ENCODE results near the gene EXOC4.
A peak's percentile ranks its signal among the peaks of the same experiment; 100 is the strongest.

Gene EXOC4

DNA sequence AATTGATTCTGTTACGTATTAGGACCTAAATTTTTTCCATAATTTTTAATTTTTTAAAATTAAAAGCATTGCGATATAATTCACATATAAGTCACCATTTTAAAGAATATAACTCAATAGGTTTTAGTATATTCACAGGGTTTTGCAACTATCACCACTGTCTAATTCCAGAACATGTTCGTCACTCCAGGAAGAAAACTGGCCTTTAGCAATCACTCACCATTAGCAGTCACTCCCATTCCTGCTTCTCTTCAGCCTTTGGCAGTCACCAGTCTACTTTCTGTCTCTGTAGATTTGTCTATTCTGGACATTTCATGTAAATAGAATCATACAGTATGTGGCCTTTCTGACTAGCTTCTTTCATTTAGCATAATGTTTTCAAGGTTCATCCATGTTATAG is 176.5 kb downstream of the EXOC4 start:
- DNase-seq (ENCODE audit: low spot score), result no peak

DNA sequence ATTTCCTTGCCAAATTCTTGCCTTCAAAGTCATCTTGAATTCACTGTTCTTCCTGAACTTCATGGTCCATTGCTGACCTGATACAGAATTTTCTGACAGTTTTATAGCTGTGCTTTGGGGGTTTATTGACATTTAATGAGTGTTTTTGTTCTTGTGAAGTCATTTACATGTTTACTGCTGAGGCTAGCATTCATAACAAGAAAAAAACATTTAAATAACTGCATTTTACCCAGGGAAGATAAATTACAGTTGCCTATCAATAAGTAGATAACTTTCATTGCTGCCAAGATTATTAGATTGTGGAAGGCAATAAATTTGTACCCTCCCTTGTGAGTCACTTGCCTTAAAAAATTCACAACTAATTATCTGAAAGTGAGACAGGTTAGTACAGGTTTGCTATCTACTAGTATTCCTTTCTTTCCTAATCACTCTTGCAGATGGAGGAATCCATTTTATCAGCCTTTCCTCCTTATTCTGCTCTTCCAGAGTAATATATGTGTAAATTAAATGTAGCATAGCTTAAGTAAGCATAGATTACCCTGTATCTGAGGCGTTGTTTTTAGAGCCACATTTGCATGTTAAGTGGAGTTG is 178.4 kb downstream of the EXOC4 start:
- no peak for DNase-seq (ENCODE audit: low spot score)

DNA sequence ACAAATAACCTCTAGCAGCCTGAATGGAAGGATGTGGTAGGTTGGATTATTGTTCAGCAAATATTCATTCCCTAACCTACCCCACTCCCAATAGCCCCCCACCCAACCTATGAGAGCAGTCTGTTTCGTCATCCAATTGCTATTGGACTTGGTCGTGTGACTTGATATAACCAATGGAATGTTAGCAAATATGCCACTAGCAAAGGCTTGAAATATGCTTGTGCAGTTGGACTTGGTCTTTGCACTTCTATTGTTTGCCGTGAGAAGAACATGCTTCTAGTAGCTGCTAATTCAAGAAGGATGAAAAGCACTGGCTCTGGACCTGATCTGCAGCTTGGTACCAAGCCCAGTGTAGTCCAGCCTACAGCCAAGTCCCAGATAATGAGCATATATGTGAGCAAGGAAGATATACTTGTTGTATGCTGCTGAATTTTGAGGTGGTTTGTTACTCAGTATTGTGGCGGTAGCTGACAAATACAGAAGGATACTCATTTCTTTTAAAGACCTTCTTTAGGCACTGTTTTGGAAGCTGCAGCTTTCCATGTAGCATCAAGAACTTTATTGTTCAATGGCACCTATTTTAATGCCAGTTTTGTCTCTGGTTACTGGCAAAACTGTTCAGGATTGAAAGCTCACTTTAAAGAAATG is 180.4 kb downstream of the EXOC4 start:
- no peak for DNase-seq (ENCODE audit: low spot score)

DNA sequence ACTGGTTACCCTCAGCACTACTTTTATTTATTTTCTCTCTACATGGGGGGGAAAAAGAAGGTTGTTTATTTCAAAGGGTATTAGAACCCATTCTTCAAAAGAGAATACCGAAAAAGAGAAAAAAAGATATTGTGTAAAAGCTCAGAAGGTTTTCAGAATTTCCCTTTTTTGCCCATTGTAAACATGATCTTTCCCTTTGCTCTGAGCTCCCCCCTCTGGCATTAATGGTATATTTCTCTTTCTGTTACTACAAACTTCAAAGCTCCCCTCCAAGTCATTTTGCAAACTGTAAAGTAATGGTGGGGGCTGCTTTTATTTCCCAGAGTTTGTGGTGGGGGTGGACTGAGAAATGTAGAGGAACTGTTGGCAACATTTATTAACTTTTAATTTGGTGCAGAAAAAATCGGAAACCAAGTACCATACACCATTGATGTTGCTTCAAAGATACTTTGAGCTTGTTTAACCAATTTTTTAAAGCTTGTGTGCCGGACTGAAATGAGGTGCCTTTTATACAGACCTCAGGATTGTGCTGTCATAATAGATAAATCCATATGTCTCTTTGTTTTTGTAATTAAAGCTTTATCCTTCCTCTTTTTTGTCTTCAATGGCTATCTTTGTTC is 181.5 kb downstream of the EXOC4 start:
- DNase-seq (ENCODE audit: low spot score), result peak; percentile 38

DNA sequence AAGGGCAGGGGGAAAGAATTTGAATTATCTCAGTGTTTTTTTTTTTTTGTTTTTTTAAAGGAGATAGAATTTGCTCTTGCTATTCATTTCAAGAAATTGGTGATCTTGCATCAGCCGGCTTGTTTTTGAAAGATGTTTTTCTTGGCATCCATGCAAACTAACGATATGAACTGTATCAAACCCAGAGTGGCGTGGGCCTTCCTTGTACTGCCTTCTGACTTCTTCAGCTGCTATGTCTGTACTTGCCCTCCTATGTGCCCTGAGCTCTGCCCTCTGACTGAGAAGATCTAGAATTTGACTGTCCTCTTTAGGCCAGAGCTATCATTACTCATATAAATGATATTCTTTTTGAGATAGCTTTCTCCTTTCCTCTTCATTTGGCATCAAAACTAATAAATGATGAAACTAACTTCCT is 183.1 kb downstream of the EXOC4 start:
- DNase-seq (ENCODE audit: low spot score), result no peak

DNA sequence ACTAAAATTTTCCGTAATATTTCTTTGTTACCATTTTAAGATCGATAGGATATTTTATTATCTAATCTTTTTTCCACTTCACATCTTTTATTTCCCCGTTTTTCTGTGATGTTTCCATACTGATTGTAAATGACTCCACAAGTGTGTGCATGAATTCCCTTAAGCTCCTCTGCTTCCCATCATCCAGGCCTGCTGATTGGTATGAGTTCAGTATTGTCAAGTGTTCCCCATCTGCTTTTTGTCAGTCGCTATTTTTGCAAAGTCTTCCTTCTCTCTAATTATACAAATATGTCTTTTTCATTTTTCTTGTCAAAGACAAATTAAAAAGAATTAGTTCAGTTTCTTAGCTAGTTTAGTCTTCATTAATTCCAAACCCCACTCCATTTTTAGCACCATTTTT is 184.7 kb downstream of the EXOC4 start:
- no peak for DNase-seq (ENCODE audit: low spot score)

DNA sequence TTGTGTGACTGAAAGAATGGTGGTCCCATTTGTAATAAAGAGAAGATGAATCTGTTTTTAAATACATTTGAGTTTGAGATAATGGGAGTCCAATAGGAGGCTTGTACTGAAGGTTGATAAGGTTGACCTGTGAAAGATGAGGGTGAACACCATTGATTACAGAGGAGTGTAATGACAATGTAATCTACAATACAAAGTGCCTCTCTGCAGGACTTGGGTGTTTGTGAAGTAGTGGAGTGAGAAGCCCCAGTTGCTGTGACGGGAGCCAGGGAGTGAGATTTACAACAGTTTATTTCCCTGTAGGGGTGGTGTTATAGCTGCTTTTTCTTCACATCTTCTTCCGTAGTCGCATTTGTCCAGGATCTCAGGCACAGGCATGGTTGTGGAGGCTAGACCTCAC is 189.9 kb downstream of the EXOC4 start:
- DNase-seq (ENCODE audit: low spot score), result no peak

DNA sequence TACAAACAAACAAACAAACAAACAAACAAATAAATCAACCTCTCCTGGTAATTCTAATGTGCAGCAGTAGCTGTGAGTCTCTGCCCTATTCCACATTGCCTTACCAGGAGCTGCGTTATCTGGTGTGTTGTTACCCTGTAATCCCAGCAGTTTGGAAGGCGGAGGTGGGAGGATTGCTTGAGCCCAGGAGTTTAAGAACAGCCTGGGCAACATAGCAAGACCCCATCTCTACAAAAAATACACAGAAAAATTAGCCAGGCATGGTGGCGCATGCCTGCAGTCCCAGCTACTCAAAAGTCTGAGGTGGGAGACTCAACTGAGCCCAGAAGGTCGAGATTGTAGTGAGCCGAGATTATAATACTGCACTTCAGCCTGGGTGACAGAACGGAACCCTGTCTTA is 192.7 kb downstream of the EXOC4 start:
- no peak for DNase-seq (ENCODE audit: low spot score)

DNA sequence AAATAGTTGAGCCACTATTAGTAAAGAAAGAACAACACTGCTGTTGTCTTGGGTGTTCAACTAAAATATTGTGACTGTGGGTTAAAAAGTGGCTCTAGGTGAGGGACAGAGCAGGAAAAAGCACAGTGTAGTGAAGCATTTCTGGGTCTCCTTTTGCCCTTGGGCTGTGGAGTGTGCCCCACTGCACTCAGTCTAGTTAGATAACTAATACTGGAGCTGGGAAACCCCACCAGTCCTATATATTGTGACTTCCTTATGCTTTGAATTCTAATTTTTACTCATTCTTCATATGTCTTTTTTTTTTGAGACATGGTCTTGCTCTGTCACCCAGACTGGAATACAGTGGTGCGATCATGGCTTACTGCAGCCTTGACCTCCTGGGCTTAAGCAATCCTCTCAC is 195.1 kb downstream of the EXOC4 start:
- no peak for DNase-seq (ENCODE audit: low spot score)

DNA sequence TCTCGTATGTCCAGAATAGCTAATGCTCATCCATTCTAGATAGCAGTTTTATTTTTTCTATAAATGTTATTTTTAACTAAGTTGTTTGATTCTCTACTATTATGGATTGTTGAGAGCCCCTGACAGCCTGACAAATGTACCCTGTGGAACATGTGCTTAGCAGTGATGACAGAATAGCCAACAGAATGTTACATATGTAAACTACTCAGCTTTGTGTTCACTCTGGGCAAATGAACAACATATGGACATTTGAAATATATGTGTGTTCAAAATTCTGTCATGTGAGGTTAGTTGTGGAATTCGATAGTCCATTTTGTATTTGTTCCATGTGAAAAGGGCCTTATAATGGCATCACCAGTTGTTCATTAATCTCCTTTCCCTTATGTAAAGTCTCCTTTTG is 199.7 kb downstream of the EXOC4 start:
- DNase-seq (ENCODE audit: low spot score), result no peak

DNA sequence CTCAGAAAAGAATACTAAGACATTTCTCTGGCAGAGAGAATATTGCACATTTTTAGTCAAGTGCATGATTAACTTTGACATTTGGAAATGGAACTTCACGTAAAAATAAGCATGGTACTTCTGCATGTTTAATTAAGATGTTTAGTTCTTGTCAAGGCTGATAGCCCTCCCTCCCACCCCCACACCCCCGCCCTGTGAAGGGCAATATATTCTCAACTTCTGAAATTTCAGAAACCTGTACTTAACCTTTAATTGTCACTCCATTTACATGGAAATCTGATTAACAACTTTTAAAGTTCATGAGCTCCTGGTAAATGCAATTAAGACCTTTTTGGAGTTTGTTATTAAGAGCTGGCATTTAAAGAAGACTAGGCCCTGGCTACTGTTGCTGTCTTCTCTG is 205.8 kb downstream of the EXOC4 start:
- DNase-seq (ENCODE audit: low spot score), result no peak

DNA sequence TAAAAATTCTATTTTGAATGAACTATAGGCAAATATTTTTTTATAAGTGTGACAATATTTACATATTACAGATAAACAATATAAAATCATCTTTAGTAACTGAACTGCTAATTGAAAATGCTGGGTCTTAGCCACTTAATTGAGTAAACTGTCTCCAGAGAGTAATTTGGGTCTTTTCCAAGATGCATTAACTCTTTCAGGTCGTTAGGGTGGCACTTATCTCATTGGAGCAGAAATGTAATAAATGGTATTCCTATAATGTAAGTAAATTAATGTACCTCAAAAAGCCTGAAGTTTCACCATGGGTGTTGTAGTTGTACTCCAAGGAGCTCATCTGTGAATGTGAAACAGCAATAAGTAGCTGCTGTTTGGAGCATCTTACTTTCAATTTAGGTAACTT is 208.5 kb downstream of the EXOC4 start:
- no peak for DNase-seq (ENCODE audit: low spot score)

DNA sequence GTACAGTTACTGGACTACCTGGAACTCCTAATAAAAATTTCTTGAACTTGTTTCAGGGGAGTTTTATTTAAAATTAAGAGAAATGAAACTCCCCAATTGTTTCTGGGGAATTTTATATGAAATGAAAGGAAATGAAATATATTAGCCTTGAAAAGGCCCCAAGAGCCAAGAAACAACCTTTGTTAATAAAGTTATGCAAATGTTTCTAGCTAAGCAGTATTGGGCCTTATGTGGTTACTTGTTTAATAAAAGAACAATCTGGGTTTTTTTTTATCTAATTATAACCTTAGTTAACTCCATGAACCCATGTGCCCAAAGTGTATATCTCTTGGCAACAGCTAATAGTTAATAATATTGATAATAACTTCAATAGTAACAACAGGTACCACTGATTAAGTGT is 222.8 kb downstream of the EXOC4 start:
- DNase-seq (ENCODE audit: low spot score), result no peak

DNA sequence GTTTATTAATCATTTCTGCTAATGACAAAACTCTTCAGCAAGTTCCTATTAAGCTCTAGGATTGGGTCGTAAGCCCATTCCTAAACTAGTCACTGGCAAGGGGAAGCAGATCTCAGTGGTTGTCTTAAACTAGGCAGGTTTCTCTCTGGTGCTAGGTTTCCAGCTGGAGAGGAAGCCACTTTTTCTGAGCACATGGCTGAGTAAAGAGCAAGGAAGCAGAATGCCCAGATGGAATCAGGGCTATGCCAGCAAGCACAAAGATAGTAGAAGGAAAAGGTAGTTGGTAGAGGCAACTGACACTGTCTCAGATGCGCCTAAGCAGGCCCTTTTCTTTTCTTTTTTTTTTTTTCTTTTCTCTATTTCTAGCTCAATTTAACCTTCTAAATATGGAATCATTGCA is 224.9 kb downstream of the EXOC4 start:
- DNase-seq (ENCODE audit: low spot score), result no peak

DNA sequence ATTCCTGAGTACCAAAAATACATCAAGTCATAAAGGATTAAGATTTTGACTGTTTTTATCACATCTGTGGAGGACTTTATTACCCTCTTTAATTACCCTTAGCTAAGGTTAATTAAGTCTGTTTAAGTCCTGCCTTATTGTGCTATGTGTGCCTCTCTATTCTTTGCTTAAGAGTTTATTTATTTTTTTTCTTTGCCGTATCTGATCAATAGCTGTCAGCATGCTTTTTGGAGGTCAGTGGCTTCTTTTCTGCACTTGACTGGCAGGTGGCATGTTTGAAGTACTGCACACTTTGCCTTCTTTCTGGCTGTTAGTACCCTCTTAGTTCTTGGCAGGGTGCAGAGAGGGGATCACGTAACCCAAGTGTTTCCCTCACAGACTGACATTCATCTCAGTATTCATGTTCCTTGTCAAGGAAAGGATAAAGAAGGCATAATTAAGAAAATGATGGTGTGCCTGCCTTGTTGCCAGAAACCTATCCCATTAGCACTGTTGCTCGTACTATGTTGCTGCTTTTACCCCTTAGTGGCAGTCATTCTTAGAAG is 225.8 kb downstream of the EXOC4 start:
- no peak for DNase-seq (ENCODE audit: low spot score)

DNA sequence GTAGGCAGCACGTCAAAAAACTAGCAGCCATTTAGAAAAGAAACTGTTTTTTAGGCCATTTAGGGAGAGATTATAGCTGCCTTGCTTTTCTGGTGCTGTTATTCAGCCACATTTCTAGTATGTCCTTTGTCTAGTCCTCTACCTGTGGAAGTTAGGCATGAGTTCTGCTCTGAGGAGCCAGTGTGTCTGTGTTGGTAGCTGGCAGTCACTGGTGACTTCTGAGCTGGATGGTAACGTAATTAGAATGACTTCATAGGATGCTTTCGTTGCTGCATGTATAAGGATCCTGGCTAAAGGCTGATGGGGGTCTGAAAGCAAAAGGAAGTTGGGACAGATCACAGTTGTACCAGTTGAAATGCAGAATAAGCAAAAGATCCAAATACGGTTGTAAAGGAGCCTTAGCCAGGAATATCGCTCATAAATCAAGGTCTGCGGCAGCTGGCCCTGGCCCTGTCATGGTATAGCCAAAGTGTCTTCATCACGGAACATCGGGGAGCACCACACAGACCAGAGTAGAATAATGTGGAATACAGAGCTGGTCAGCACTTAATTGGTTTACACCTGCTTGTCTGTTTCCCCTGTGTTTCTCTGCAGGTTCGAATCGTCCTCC is 226.7 kb downstream of the EXOC4 start:
- DNase-seq (ENCODE audit: low spot score), result no peak

DNA sequence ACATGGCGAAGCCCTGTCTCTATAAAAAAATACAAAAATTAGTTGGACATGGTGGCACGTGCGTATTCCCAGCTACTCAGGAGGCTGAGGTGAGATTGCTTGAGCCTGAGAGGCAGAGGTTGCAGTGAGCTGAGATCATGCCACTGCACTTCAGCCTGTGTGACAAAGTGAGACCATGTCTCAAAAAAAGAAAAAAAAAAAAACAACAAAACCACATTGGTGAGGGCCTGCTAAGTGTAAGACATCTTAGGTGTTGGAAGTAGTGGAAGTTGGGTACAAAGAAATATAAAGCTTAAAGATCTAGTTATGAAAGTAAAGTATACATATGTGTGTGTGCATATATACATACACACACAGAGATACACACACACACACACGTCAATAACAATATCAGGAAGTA is 228.0 kb downstream of the EXOC4 start:
- DNase-seq (ENCODE audit: low spot score), result no peak

DNA sequence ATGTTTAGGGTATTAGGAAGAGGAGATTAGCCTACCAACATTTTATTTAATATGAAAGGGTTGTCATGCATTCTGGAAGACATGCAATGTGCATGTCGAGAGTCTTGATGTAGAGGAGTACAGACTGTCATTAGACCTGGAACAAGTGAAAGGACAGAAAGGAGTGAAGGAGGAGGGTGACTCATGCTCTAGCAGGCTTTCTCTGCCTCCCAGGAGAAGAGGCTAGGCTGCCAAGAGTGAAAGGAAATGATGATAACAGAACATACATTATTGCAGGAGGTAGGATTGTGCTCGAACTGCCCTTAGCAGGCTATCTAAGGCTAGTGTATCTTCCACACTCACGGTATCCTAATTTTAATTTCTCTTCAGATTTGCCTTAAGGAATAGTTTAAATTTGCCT is 228.8 kb downstream of the EXOC4 start:
- no peak for DNase-seq (ENCODE audit: low spot score)

DNA sequence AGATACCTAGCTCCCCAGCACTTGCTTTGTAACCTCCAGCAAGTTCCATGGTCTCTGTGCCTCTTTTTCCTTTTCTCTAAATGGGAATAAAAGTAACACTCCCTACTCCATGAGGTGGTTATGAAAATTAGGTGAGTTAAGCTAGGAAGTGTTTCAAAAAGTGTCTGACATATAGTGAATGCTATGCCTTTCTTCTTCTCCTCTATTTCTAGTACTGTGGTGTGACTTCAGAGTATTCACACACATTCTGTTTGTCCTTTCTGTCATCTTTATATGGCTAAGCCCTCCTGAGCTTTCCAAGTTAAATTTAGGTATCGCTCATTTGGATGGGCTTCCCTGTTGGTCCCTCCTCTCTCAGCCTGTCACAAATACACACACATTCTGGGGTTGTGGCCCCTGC is 229.7 kb downstream of the EXOC4 start:
- no peak for DNase-seq (ENCODE audit: low spot score)

DNA sequence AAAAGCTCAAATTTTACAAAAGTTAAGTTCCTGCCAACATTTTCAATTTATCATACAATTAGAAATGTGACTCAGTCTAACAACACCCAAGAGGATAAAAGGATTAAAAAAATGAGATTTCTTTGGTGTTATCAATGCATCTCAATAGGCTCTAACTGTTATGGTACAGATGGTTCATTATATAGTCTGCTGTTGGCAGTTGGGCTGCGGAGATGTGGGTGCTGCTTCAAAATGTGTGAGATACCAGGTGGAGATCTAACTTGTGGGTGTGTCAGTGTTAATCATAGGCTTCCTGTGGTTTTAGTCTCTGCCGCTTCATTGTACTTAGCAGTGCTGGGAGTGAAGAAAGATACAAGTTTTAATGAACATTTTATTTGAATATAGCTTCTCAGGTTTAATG is 231.2 kb downstream of the EXOC4 start:
- no peak for DNase-seq (ENCODE audit: low spot score)

DNA sequence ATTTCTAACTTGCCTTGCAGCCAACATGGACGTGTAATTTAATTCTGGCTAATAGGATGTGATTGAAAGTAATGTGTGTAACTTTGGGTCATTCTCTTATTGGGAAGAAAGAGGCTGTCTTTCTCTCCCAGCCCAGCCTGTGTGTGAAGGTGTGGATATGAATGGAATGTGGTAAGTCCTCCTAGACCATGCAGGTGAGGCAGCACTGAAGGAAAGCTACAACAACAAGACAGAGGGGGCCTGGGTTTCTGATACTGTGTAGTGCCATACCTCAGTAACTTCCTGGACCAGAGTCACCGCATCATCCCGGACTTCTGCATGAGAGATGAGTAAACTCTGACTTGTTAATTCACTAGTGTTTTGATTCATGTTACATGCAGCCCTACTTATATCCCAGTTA is 237.0 kb downstream of the EXOC4 start:
- DNase-seq (ENCODE audit: low spot score), result no peak

DNA sequence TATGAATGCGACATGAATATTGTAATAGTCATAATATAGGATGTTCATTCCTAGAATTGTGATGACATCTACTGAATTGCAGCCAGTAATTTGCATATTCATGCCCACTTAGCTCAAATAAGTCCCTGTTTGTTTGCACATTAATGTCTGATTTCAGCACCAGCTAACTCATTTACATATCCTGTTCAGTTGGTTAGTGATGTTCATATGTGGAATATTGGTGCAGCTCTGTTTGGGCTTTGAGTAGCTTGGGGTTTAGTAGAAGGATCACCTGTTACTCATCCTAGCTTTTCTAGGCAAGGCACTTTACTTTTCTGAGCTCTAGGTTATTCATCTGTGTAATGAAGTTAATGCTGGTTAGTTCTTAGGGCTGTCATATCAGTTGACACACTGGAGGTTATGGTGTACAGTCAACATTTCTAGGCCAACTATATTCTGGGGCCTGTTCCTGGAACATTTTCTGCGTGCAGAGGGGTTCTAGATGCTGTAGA is 238.4 kb downstream of the EXOC4 start:
- no peak for DNase-seq (ENCODE audit: low spot score)
